NT2/D1 (cell line): ENCODE results near the gene MED12L.
A peak's percentile ranks its signal among the peaks of the same experiment; 100 is the strongest.

ENCODE experiments used
- DNase-seq: peaks from one replicate; pipeline ENCODE4 v3.0.0-alpha.2; 2011; ENCODE audit warnings: low read depth, low spot score
- H3K27me3 ChIP-seq: 2 replicates; pipeline ENCODE4 v1.6.0; 2011; ENCODE audit warnings: mild to moderate bottlenecking; ENCODE audit not compliant: insufficient read length, insufficient read depth
- H3K36me3 ChIP-seq: 2 replicates; pipeline ENCODE4 v1.6.1; 2011; ENCODE audit warnings: mild to moderate bottlenecking, low read length, mixed read lengths; ENCODE audit not compliant: insufficient read depth, insufficient read length
- H3K4me1 ChIP-seq: 2 replicates; pipeline ENCODE4 v1.5.1; 2011; ENCODE audit not compliant: insufficient read depth, insufficient read length
- H3K4me3 ChIP-seq: 2 replicates; pipeline ENCODE4 v1.5.1; 2011; ENCODE audit warnings: low read depth; ENCODE audit not compliant: insufficient read length
- H3K9ac ChIP-seq: 2 replicates; pipeline ENCODE4 v1.6.0; 2011; ENCODE audit warnings: low read depth; ENCODE audit not compliant: insufficient read length
- H3K9me3 ChIP-seq: 2 replicates; pipeline ENCODE4 v1.5.1; 2011; ENCODE audit warnings: mild to moderate bottlenecking, low read length; ENCODE audit not compliant: insufficient read depth
- SUZ12 ChIP-seq: IDR thresholded peaks from 2 replicates; pipeline ENCODE4 v1.6.1; 2011; ENCODE audit not compliant: insufficient read length, insufficient read depth; ENCODE audit errors: extremely low read depth
- YY1 ChIP-seq: IDR thresholded peaks from 2 replicates; pipeline ENCODE4 v1.6.1; 2011; ENCODE audit not compliant: insufficient read length, insufficient read depth
- ZNF274 ChIP-seq: IDR thresholded peaks from 2 replicates; pipeline ENCODE4 v1.6.1; 2011; ENCODE audit warnings: mild to moderate bottlenecking, low read depth, low read length

MED12L gene, protein sequence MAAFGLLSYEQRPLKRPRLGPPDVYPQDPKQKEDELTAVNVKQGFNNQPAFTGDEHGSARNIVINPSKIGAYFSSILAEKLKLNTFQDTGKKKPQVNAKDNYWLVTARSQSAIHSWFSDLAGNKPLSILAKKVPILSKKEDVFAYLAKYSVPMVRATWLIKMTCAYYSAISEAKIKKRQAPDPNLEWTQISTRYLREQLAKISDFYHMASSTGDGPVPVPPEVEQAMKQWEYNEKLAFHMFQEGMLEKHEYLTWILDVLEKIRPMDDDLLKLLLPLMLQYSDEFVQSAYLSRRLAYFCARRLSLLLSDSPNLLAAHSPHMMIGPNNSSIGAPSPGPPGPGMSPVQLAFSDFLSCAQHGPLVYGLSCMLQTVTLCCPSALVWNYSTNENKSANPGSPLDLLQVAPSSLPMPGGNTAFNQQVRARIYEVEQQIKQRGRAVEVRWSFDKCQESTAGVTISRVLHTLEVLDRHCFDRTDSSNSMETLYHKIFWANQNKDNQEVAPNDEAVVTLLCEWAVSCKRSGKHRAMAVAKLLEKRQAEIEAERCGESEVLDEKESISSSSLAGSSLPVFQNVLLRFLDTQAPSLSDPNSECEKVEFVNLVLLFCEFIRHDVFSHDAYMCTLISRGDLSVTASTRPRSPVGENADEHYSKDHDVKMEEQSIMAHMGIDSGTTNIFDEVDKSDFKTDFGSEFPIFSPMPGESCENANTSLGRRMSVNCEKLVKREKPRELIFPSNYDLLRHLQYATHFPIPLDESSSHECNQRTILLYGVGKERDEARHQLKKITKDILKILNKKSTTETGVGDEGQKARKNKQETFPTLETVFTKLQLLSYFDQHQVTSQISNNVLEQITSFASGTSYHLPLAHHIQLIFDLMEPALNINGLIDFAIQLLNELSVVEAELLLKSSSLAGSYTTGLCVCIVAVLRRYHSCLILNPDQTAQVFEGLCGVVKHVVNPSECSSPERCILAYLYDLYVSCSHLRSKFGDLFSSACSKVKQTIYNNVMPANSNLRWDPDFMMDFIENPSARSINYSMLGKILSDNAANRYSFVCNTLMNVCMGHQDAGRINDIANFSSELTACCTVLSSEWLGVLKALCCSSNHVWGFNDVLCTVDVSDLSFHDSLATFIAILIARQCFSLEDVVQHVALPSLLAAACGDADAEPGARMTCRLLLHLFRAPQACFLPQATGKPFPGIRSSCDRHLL (N-terminal part only)

DNA sequence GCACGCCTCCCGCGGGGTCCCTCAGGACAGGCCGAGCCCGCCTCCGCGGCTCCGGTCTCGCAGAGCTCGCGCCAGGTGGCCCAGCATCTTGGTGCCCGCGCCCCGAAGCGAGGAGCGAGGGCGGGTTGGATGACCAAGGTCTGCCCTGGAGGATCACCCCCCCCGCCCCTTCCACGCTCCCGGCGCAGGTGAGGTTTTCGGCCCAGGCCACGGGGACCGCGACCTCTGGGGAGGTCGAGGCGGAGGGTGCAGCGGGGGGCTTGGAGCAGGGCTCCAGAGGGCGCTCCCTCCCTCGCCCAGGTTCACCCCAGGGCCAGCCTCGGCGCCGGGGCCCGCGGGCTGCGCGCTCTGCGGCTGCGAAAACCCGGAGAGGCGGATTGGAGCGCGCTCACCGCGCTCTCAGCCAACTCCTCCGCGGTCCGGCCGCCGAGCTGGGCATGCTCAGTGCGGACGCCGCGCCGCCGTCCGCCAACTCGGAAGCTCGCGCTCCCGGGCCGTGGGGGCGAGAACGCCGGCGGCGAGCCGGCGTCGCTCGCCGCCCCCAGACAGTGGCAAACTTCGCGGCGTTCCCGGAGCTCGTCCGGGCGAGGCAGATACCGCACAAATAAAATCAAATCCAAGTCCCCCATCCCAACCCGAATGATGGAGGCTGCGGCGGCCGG lies at the start of gene MED12L:
MED12L (plus strand) TSS at position 438 of the 662 bp plus-strand sequence. CDS start 1,263 bp downstream, outside the sequence.
- peaks cover 13% of the 10 kb centered on the region for H3K27me3 ChIP-seq
- H3K9me3 ChIP-seq, result no peaks in the 10 kb centered on the region
- H3K4me3 ChIP-seq, result peak within 1 kb of the TSS; percentile 65

DNA sequence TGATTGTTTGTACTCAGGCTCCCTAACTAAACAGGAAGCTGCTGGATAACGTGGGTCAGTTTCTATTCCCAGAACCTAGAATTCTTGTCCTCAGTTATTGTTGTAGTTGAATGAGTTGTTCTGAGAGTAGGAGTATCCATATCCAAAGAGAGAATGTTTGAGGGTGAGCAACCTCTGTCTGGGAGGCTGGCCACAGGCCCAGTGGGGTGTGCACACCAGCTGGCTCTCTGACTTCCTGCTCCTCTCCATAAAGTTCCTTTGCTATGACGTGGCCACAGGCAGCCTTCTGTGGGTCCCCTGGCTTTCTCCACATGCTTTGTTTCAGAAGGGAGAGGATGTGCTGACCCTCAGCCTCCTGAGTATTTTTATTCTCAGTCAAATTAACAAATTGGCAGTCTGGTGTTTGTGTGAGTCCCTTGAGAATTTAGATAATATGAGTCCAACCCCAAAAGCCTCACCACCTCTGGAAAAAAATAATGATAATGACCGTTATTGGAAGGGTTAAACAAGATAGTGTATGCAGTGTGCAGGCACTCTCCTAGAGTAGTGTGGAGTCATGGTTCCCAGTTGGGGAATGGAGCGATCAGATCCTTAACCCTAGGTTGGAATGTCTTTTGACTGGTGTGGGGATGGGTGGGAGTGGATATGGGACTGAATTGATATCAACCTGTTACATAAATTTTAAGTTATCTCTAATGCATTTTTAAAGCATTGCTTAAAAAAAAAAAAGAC lies 47.6 kb upstream of the MED12L start:
- Histone ChIP-seq H3K9me3 (no peaks in the 10 kb centered on the region), H3K4me3 (no peak overlapping the region), H3K4me1 (no peaks in the 10 kb centered on the region), H3K36me3 (no peaks in the 10 kb centered on the region), H3K9ac (no peak overlapping the region), H3K27me3 (no peaks in the 10 kb centered on the region)
- DNase-seq, result no peak
- no peak for TF ChIP-seq YY1
- no peak for TF ChIP-seq ZNF274
- no peak for TF ChIP-seq SUZ12

More for the DNA sequence above, at the start of gene MED12L:
- no peaks in the 10 kb centered on the region for H3K36me3 ChIP-seq
- H3K9ac ChIP-seq, result peak within 1 kb of the TSS; percentile 89
- DNase-seq, result peak; percentile 77
- peaks cover 3% of the 10 kb centered on the region for H3K4me1 ChIP-seq
- TF ChIP-seq YY1 (no peak), SUZ12 (no peak), ZNF274 (no peak)

DNA sequence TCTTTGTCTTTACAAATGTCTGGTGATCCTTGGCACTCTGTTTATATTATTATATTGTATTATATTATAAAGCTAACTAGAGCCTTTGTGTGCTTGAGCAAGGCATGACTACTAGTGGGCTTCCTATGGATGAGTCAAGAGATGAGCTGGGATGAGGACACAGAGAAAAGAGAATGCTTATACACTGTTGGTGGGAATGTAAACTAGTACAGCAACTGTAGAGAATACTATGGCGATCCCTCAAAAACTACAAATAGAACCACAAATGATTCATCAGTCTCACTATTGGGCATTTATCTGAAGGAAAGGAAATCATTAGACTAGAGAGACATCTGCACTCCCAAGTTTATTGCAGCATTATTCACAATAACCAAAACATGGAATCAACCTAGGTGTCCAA lies 40.8 kb upstream of the MED12L start:
- H3K4me3 ChIP-seq, result no peak overlapping the region
- no peak for TF ChIP-seq SUZ12
- TF ChIP-seq YY1, result no peak
- no peak for TF ChIP-seq ZNF274
- no peaks in the 10 kb centered on the region for H3K9me3 ChIP-seq
- DNase-seq, result no peak
- no peaks in the 10 kb centered on the region for H3K36me3 ChIP-seq
- H3K4me1 ChIP-seq, result no peaks in the 10 kb centered on the region
- H3K9ac ChIP-seq, result no peak overlapping the region
- H3K27me3 ChIP-seq, result no peaks in the 10 kb centered on the region

DNA sequence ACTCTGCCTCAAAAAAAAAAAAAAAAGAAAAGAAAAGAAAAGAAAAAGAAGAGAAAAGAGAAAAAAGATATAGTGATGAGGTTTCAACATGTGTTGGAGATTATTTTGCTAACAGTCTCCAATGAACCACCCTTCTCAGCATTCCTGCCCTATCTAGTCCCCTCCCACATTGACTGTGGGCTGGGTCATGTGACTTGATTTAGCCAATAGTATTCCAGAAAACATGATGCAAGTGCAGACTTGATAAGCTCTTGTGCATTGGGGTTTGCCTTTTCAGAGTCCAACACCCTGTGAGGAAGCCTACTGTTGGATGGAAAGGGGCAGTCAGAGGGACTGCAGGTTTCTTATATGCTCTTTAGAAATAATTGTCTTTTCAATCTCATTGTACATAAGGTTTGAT lies 37.8 kb upstream of the MED12L start:
- Histone ChIP-seq H3K9ac (no peak overlapping the region), H3K4me1 (no peaks in the 10 kb centered on the region), H3K36me3 (no peaks in the 10 kb centered on the region), H3K27me3 (no peaks in the 10 kb centered on the region), H3K4me3 (no peak overlapping the region), H3K9me3 (no peaks in the 10 kb centered on the region)
- TF ChIP-seq YY1 (no peak), SUZ12 (no peak), ZNF274 (no peak)
- no peak for DNase-seq

DNA sequence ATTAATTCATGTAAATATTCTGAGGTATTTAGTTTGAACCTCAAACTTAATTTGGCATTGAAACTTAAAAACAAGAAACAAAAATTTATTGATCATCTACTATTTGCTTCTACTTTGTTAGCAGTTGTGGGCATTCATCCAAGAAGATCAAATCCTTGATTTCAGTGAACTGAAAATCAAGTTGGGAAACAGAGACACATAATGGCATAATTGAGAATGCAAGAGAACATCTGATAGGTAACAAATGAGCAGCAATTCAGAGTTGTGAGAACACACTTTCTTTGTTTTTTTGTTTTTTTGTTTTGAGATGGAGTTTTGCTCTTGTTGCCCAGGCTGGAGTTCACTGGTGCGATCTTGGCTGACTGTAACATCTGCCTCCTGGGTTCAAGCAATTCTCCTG lies 33.9 kb upstream of the MED12L start:
- no peak overlapping the region for H3K4me3 ChIP-seq
- H3K36me3 ChIP-seq, result no peaks in the 10 kb centered on the region
- H3K27me3 ChIP-seq, result no peaks in the 10 kb centered on the region
- TF ChIP-seq ZNF274 (no peak), SUZ12 (no peak), YY1 (no peak)
- H3K9ac ChIP-seq, result no peak overlapping the region
- DNase-seq, result no peak
- H3K4me1 ChIP-seq, result no peaks in the 10 kb centered on the region
- no peaks in the 10 kb centered on the region for H3K9me3 ChIP-seq

DNA sequence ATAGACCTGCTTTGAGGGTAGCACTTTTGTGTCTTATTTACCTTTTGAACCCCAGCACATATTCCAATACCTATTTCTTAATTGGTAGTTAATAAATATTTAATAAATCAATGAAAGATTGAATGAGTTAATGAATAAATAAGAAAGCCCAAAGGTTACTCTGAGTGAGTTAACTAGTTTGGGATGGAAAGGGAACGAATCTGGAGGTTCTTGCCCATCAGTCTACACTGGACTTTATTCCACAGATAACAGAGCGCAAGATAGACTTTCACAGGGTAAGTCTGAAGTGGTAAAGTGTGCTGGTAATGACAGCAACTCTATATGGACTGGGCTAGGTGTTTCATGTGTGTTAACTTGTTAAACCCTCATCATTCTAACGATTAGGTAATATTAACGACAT lies 33.1 kb upstream of the MED12L start:
- no peaks in the 10 kb centered on the region for H3K9me3 ChIP-seq
- H3K36me3 ChIP-seq, result no peaks in the 10 kb centered on the region
- H3K4me1 ChIP-seq, result no peaks in the 10 kb centered on the region
- H3K4me3 ChIP-seq, result no peak overlapping the region
- TF ChIP-seq ZNF274, result no peak
- no peak for TF ChIP-seq YY1
- TF ChIP-seq SUZ12, result no peak
- no peak for DNase-seq
- no peaks in the 10 kb centered on the region for H3K27me3 ChIP-seq
- H3K9ac ChIP-seq, result no peak overlapping the region
